ENCODE measurements around the gene WFIKKN1. TPM values are rescaled to one million over a fixed set of nuclear protein-coding genes. Genes with fewer than 3 reads are reported as not detected.

The WFIKKN1 gene
- polyA plus RNA-seq, 3 donors = 0.76 TPM; not detected in 2

- no peak overlapping the region for H3K4me3 ChIP-seq (replicated peaks in 1 of 3; ENCODE audit: low read depth in 2 of 3, low read length in 3 of 3)
- Mint-ChIP-seq H3K4me3 (no peak overlapping the region), H3K36me3 (peaks cover 30 to 47% of the 10 kb centered on the region in 2 donors), H3K9me3 (peaks cover 0 to 5% (median 0%) of the 10 kb centered on the region in 7 donors), H3K4me1 (peaks cover 17% of the 10 kb centered on the region), H3K27me3 (ENCODE audit: low read depth in 3 of 3) (peaks cover 9 to 14% (median 10%) of the 10 kb centered on the region in 3 donors), H3K27ac (no peak overlapping the region)
- H3K27me3 ChIP-seq (ENCODE audit: control insufficient read depth in 2 of 2, insufficient read depth in 2 of 2, low read length in 2 of 2) = peaks cover 0 to 10% of the 10 kb centered on the region in 2 donors
- H3K36me3 ChIP-seq (replicated peaks in 1 of 2; ENCODE audit: control insufficient read depth in 1 of 2, insufficient read depth in 2 of 2, low read length in 2 of 2) = peaks cover 48 to 50% of the 10 kb centered on the region in 2 donors
- WGBS (ENCODE audit: insufficient coverage) = 95% methylated on average over 47 of the region's 52 CpGs
- H3K27ac ChIP-seq (ENCODE audit: low read depth in 1 of 2, low read length in 2 of 2) = no peak overlapping the region
- peaks cover 20% of the 10 kb centered on the region for H3K79me2 ChIP-seq (ENCODE audit: insufficient read depth, low read length)
- no peak for TF ChIP-seq CTCF (IDR thresholded peaks at IDR 0.05)
- H2AFZ ChIP-seq (ENCODE audit: insufficient read depth, low read depth, low read length, poor library complexity, severe bottlenecking) = no peak overlapping the region
- intact Hi-C loops (cut with micrococcal nuclease) = no loop called here
- DNase-seq = no peak
- peaks cover 60% of the 10 kb centered on the region for H4K20me1 ChIP-seq (ENCODE audit: insufficient read depth, low read length)
- H3K9ac ChIP-seq (ENCODE audit: insufficient read depth, low read length, poor library complexity, severe bottlenecking) = no peak overlapping the region
- H3K9me3 ChIP-seq (replicated peaks in 1 of 2; ENCODE audit: control insufficient read depth in 1 of 2, insufficient read depth in 1 of 2, low read length in 2 of 2) = no peaks in the 10 kb centered on the region
- H3K4me1 ChIP-seq (ENCODE audit: control insufficient read depth in 1 of 2, insufficient read depth in 2 of 2, low read length in 2 of 2) = peaks cover 24 to 31% of the 10 kb centered on the region in 2 donors
- H3K4me2 ChIP-seq (replicated peaks; ENCODE audit: extremely low read depth, low read length, poor library complexity, severe bottlenecking) = no peak overlapping the region
These were observed 39.9 kb downstream of the WFIKKN1 start for GRCh38 chr16:670485-671352.

GRCh38 chr16:671353-672131 is 40.8 kb downstream of the WFIKKN1 start:
- DNase-seq = no peak
- WGBS (ENCODE audit: insufficient coverage) = 94% methylated on average over 27 of the region's 40 CpGs
- H3K79me2 ChIP-seq (ENCODE audit: insufficient read depth, low read length) = peaks cover 20% of the 10 kb centered on the region
- no peak overlapping the region for H3K27ac Mint-ChIP-seq
- peaks cover 17% of the 10 kb centered on the region for H3K4me1 Mint-ChIP-seq
- H3K36me3 ChIP-seq (replicated peaks in 1 of 2; ENCODE audit: control insufficient read depth in 1 of 2, insufficient read depth in 2 of 2, low read length in 2 of 2) = peaks cover 48 to 50% of the 10 kb centered on the region in 2 donors
- no peak overlapping the region for H3K4me3 Mint-ChIP-seq
- intact Hi-C loops (cut with micrococcal nuclease) = no loop called here
- no peak overlapping the region for H2AFZ ChIP-seq (ENCODE audit: insufficient read depth, low read depth, low read length, poor library complexity, severe bottlenecking)
- H3K9me3 ChIP-seq (replicated peaks in 1 of 2; ENCODE audit: control insufficient read depth in 1 of 2, insufficient read depth in 1 of 2, low read length in 2 of 2) = no peaks in the 10 kb centered on the region
- H4K20me1 ChIP-seq (ENCODE audit: insufficient read depth, low read length) = peaks cover 60% of the 10 kb centered on the region
- peaks cover 30 to 47% of the 10 kb centered on the region in 2 donors for H3K36me3 Mint-ChIP-seq
- H3K4me1 ChIP-seq (ENCODE audit: control insufficient read depth in 1 of 2, insufficient read depth in 2 of 2, low read length in 2 of 2) = peaks cover 24 to 31% of the 10 kb centered on the region in 2 donors
- peaks cover 0 to 5% (median 0%) of the 10 kb centered on the region in 7 donors for H3K9me3 Mint-ChIP-seq
- H3K27me3 ChIP-seq (ENCODE audit: control insufficient read depth in 2 of 2, insufficient read depth in 2 of 2, low read length in 2 of 2) = peaks cover 3 to 18% of the 10 kb centered on the region in 2 donors
- no peak overlapping the region for H3K27ac ChIP-seq (ENCODE audit: low read depth in 1 of 2, low read length in 2 of 2)
- H3K4me3 ChIP-seq (replicated peaks in 1 of 3; ENCODE audit: low read depth in 2 of 3, low read length in 3 of 3) = no peak overlapping the region
- H3K4me2 ChIP-seq (replicated peaks; ENCODE audit: extremely low read depth, low read length, poor library complexity, severe bottlenecking) = no peak overlapping the region
- peaks cover 15 to 23% (median 17%) of the 10 kb centered on the region in 3 donors for H3K27me3 Mint-ChIP-seq (ENCODE audit: low read depth in 3 of 3)
- no peak overlapping the region for H3K9ac ChIP-seq (ENCODE audit: insufficient read depth, low read length, poor library complexity, severe bottlenecking)
- TF ChIP-seq CTCF (IDR thresholded peaks at IDR 0.05) = no peak
